ENCODE measurements around the gene TPRX2. TPM values are rescaled to one million over a fixed set of nuclear protein-coding genes. Genes with fewer than 3 reads are reported as not detected.

The TPRX2 gene
- total and polyA plus RNA-seq, 8 donors: not detected

DNA sequence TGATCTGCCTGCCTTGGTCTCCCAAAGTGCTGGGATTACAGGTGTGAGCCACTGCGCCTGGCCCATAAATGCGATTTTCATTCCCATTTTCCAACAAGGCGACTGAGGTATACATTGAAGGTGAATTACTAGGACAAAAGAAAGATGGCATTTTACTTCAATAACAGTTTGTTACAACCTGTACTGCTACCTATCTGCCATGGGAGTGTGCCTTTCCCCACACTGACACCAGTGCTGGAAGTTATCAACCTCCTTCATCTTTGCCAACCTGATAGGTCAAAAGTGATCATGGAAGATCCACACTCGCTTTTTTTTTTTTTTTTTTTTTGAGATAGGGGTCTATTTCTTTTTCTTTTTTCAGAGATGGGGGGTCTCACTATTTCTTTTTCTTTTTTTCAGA is 26.3 kb upstream of the TPRX2 start:
- TF ChIP-seq, protein P1, sequence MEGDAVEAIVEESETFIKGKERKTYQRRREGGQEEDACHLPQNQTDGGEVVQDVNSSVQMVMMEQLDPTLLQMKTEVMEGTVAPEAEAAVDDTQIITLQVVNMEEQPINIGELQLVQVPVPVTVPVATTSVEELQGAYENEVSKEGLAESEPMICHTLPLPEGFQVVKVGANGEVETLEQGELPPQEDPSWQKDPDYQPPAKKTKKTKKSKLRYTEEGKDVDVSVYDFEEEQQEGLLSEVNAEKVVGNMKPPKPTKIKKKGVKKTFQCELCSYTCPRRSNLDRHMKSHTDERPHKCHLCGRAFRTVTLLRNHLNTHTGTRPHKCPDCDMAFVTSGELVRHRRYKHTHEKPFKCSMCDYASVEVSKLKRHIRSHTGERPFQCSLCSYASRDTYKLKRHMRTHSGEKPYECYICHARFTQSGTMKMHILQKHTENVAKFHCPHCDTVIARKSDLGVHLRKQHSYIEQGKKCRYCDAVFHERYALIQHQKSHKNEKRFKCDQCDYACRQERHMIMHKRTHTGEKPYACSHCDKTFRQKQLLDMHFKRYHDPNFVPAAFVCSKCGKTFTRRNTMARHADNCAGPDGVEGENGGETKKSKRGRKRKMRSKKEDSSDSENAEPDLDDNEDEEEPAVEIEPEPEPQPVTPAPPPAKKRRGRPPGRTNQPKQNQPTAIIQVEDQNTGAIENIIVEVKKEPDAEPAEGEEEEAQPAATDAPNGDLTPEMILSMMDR (IDR thresholded peaks at IDR 0.05): no peak
- TF ChIP-seq POLR2A (IDR thresholded peaks at IDR 0.05) (no peak), POLR2AphosphoS5 (IDR thresholded peaks at IDR 0.05) (no peak), EP300 (IDR thresholded peaks at IDR 0.05) (no peak)
- no peak overlapping the region for H3K27ac ChIP-seq
- 71 to 94% (median 89%) methylated on average over 4 of the region's 4 CpGs for WGBS, 5 donors
- intact Hi-C loops (cut with DNase I; ENCODE audit: low total_unique reads): no loop called here
- no peak for DNase-seq
- H3K27me3 ChIP-seq: peaks cover 0 to 51% (median 4%) of the 10 kb centered on the region in 3 donors
- H3K36me3 ChIP-seq: no peaks in the 10 kb centered on the region
- no peak overlapping the region for H3K4me3 ChIP-seq
- H3K4me1 ChIP-seq: no peaks in the 10 kb centered on the region
- H3K9me3 ChIP-seq: no peaks in the 10 kb centered on the region

DNA sequence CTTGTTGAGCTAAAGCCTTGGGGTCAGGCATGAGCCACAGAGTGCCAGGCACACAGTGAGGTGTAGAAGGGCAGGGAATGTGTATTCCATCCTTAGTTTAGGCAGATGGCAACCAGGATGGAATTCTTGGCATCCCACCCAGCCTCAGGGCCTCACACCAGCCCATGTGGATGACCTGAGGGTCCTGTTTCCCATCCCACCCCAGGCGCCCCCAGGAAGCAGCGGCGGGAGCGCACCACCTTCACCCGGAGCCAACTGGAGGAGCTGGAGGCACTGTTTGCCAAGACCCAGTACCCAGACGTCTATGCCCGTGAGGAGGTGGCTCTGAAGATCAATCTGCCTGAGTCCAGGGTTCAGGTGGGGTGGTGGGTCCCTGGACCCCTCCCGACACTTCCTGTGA is 23.0 kb upstream of the TPRX2 start:
- no peak overlapping the region for H3K27ac ChIP-seq
- intact Hi-C loops (cut with DNase I; ENCODE audit: low total_unique reads): no loop called here
- no peaks in the 10 kb centered on the region for H3K9me3 ChIP-seq
- H3K4me1 ChIP-seq: no peaks in the 10 kb centered on the region
- no peak for DNase-seq
- no peak overlapping the region for H3K4me3 ChIP-seq
- H3K27me3 ChIP-seq: peaks cover 0 to 43% (median 6%) of the 10 kb centered on the region in 3 donors
- no peak for TF ChIP-seq POLR2AphosphoS5 (IDR thresholded peaks at IDR 0.05)
- TF ChIP-seq POLR2A (IDR thresholded peaks at IDR 0.05): no peak
- TF ChIP-seq, protein P1 (IDR thresholded peaks at IDR 0.05): no peak
- no peak for TF ChIP-seq EP300 (IDR thresholded peaks at IDR 0.05)
- WGBS, 5 donors: 73 to 82% (median 75%) methylated on average over 8 of the region's 8 CpGs
- no peaks in the 10 kb centered on the region for H3K36me3 ChIP-seq

DNA sequence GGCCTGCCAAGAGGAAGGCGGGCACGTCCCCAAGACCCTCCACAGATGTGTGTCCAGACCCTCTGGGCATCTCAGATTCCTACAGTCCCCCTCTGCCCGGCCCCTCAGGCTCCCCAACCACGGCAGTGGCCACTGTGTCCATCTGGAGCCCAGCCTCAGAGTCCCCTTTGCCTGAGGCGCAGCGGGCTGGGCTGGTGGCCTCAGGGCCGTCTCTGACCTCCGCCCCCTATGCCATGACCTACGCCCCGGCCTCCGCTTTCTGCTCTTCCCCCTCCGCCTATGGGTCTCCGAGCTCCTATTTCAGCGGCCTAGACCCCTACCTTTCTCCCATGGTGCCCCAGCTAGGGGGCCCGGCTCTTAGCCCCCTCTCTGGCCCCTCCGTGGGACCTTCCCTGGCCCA is 19.6 kb upstream of the TPRX2 start:
- no peaks in the 10 kb centered on the region for H3K9me3 ChIP-seq
- H3K4me1 ChIP-seq: no peaks in the 10 kb centered on the region
- DNase-seq: no peak
- H3K4me3 ChIP-seq: no peak overlapping the region
- 58 to 74% (median 70%) methylated on average over 15 to 16 of the region's 16 CpGs for WGBS, 5 donors
- intact Hi-C loops (cut with DNase I; ENCODE audit: low total_unique reads): no loop called here
- peaks cover 0 to 45% (median 12%) of the 10 kb centered on the region in 3 donors for H3K27me3 ChIP-seq
- no peaks in the 10 kb centered on the region for H3K36me3 ChIP-seq
- no peak overlapping the region for H3K27ac ChIP-seq
- TF ChIP-seq EP300 (IDR thresholded peaks at IDR 0.05) (no peak), POLR2A (IDR thresholded peaks at IDR 0.05) (no peak), POLR2AphosphoS5 (IDR thresholded peaks at IDR 0.05) (no peak)
- TF ChIP-seq, protein P1 (IDR thresholded peaks at IDR 0.05): no peak

DNA sequence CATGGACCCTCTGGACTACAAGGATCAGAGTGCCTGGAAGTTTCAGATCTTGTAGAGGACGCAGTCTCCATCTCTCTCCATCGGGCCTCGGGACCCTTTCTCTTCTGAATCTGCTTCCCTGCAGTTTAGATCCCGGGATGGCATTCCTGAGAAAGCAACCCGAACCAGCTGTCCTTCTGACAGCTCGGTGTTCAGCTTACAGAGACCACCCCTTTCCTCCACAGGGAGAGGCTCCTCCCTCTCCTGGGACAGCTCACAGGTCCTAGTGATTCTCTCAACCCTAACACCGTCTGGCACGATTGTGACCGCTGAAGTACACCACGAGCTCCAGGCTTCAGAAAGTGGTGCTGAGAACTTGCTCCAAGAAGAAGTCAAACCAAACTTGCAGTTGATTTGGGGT is 19.1 kb upstream of the TPRX2 start:
- 16 to 23% (median 19%) methylated on average over 8 to 10 of the region's 10 CpGs for WGBS, 5 donors
- Histone ChIP-seq H3K4me3 (no peak overlapping the region), H3K36me3 (no peaks in the 10 kb centered on the region), H3K4me1 (no peaks in the 10 kb centered on the region), H3K9me3 (no peaks in the 10 kb centered on the region), H3K27ac (no peak overlapping the region), H3K27me3 (peaks cover 0 to 48% (median 12%) of the 10 kb centered on the region in 3 donors)
- DNase-seq: no peak
- intact Hi-C loops (cut with DNase I; ENCODE audit: low total_unique reads): no loop called here
- TF ChIP-seq POLR2AphosphoS5 (IDR thresholded peaks at IDR 0.05): no peak
- TF ChIP-seq EP300 (IDR thresholded peaks at IDR 0.05): no peak
- no peak for TF ChIP-seq POLR2A (IDR thresholded peaks at IDR 0.05)
- TF ChIP-seq, protein P1 (IDR thresholded peaks at IDR 0.05): no peak

Data from stomach (tissue), 9 donors.